ENCODE measurements around the gene PRKCZ.

DNA sequence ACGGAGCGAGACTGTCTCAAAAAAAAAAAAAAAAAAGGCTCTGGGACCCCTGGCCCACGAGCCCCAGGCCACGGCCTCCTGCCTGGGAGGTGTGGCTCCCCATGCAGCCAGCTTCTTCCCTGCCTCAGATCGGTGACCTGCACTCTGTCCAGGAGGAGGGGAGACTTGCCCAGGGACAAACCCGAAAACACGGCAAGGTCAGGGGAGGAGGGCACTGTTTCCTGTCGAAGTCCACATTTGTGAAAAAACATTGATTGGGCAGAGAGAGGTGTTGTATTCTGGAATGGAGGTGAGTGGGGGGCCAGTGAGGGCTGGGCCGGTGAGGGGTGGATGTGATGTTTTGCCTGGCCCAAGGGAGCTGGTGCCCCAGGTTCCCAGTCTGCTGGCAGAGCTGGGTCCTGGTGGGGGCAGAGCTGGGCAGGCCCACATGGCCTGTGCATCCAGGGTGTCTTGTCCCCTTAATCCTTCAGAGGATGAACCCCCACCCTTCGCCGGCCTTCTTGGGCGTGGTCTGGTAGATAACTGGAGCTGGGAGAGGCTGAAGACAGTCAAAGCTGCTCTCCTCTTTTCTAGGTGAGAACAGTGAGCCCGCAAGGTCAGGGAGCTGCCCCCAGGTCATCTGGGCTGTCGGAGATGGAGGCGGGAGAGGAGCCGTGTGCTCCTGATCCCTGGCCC is 156.7 kb downstream of the PRKCZ start:
- TF ChIP-seq TAF1 (IDR thresholded peaks at IDR 0.05; ENCODE audit: low read depth, low read length) (no peak), POLR2A (IDR thresholded peaks at IDR 0.05; ENCODE audit: low read depth, low read length) (no peak), POLR2AphosphoS5 (IDR thresholded peaks at IDR 0.05; ENCODE audit: low read depth, low read length) (no peak), POU2F2 (IDR thresholded peaks at IDR 0.05; ENCODE audit: low read depth, low read length) (no peak)
